ENCODE data around the gene FKBP6.
"Not testable (repeated sequence)": the region's sequence is repeated elsewhere in the genome, so short reads cannot be mapped to it uniquely, and the experiment has no call there.

Gene FKBP6

GRCh38 chr7:73395538-73396503 is 67.9 kb downstream of the FKBP6 start:
- no peak for TF ChIP-seq JUND (IDR thresholded peaks at IDR 0.05; ENCODE audit: low read depth)
- in situ Hi-C loops (cut with HindIII; ENCODE audit: low pct_unique_long_range_greater_than_20kb, low sequenced_read_pairs): no loop called here
- no peak for DNase-seq (ENCODE audit: low read depth in 1 of 2, low spot score in 1 of 2)

GRCh38 chr7:73397521-73398281 is 69.7 kb downstream of the FKBP6 start:
- DNase-seq (ENCODE audit: low read depth in 1 of 2, low spot score in 1 of 2): no peak
- TF ChIP-seq JUND (IDR thresholded peaks at IDR 0.05; ENCODE audit: low read depth): no peak
- in situ Hi-C loops (cut with HindIII; ENCODE audit: low pct_unique_long_range_greater_than_20kb, low sequenced_read_pairs): no loop called here

- in situ Hi-C loops (cut with HindIII; ENCODE audit: low pct_unique_long_range_greater_than_20kb, low sequenced_read_pairs); DNase-seq (ENCODE audit: low read depth in 1 of 2, low spot score in 1 of 2): not testable (repeated sequence)
Measured at GRCh38 chr7:73399185-73400050, 71.5 kb downstream of the FKBP6 start.

- in situ Hi-C loops (cut with HindIII; ENCODE audit: low pct_unique_long_range_greater_than_20kb, low sequenced_read_pairs): not testable (repeated sequence)
Measured at GRCh38 chr7:73404860-73405259, 76.9 kb downstream of the FKBP6 start.

More at GRCh38 chr7:73404860-73405259, 76.9 kb downstream of the FKBP6 start:
- DNase-seq (ENCODE audit: low read depth in 1 of 2, low spot score in 1 of 2): not testable (repeated sequence)
